HG03571 (cell line): ENCODE results near the gene TPD52L2.
"Not testable (repeated sequence)": the region's sequence is repeated elsewhere in the genome, so short reads cannot be mapped to it uniquely, and the experiment has no call there.

ENCODE experiments used
- ATAC-seq: cut with Tn5 transposase; IDR thresholded peaks from one replicate; pipeline ENCODE4 v1.9.1; 2021; ENCODE audit not compliant: unreplicated experiment

Gene TPD52L2

DNA sequence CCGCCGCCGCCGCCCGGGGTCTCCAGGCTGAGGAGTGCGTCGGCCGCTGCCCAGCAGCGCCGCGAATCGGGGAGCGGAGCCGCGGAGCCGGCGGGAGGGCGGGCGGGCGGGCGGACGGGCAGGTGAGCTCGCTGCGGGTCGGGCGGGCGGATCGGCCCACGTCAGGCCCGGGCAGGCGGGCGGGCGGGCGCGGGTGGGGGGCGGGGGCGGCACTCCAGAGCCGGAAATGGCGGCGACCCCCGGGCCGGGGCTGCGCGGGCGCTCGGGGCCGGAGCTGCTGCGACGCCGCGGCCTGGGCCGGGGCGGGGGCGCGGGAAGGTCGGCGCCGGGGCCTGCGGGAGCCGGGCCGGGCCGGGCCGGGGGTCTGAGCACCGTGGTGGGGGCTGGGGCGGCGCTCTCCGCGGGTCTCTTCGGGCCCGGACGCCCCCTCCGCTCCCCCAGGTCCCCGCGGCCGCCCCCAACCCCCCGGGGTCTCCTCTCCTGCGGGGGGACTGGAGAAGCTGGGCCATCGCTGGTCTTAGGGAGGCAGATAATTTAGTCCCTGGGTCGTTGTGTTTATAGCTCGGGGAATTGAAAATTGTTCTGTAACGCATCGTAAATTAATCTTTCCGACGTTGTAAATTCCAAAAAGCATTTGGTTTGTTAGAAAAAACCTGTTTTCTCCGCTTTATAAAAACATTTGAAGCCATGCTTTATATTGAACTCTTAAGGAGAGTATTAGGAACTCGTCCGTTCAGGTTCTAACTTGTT, 30.3 kb downstream of the TPD52L2 start:
- peak; percentile 7 for ATAC-seq

- no peak for ATAC-seq
These were observed 30.8 kb downstream of the TPD52L2 start for GRCh38 chr20:63895952-63896263.

GRCh38 chr20:63896264-63897105, 31.4 kb downstream of the TPD52L2 start:
- ATAC-seq = no peak

DNA sequence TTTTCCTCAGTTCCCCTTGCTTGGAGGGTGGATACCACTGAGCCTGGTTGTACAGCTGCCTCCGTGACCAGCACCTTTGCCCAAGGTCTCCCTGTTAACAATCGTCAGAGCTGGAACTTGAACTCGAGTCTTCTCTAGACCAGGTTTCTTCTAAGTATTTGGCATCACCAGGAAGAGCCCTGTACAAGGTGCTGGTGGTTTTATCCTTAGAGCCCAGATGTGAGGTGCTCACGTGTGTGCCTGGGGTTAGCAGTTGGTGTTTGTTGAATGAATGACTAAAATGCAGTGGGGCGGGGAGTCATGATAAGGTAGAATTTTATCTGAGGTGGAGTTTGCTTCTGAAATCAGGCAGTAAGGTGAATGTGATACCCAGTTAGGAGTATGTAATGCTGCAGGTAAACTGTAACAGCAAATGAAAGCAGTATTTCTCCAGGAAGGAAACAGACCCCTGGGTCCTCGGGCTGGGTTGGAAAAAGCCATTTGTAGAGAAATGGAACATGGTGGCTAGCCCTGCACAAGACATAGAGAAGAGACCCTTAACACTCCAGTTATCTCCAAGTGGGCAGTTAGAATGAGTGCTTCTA, 33.0 kb downstream of the TPD52L2 start:
- no peak for ATAC-seq

GRCh38 chr20:63898882-63899558, 34.0 kb downstream of the TPD52L2 start:
- ATAC-seq = no peak

DNA sequence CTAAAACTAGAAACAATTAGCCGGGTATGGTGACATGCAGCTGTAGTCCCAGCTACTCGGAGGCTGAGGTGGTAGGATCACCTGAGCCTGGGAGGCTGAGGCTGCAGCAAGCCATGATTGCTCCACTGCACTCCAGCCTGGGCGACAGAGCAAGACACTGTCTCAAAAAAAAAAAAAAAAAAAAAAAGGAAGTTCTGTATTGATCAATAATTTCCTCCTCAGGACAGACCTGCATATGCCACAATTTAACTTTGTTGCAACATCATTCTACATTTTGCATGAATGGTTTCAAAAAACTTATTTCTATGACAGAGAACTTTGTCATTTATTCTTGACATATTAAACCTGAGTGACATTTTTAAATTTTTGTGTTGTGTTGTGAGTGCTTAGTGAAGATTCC, 35.3 kb downstream of the TPD52L2 start:
- ATAC-seq = no peak

GRCh38 chr20:63903796-63904561, 38.9 kb downstream of the TPD52L2 start:
- ATAC-seq = no peak

DNA sequence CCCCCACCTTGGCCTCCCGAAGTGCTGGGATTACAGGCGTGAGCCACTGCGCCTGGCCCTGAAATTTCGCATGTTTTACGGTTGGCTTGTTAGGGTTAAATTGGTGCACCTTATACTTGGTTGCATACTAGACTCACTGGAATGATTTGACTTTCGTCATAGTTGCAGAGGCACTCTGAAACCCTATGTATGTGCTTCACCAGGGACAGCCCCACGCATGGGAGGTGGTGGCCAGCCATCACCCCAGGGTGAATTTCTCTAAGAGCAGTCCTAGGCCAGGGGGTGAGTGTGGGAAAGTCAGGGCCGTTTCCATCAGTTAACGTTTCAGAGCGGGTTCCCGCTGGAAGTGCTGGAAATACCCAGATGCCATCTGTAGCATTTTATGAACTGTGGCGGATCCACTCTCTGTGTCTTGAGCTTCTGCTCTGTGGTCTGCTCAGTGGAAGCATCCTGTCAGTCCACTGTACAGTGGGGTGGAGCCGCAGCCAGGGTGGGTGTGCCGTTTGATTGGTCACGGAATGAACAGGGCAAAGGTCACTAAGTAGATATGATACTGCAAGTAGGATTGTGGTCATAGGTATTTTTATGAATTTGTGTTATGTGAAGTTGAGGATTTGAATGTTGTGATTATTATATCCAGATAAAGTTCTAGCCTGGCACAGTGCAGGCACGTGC, 43.1 kb downstream of the TPD52L2 start:
- ATAC-seq = no peak

DNA sequence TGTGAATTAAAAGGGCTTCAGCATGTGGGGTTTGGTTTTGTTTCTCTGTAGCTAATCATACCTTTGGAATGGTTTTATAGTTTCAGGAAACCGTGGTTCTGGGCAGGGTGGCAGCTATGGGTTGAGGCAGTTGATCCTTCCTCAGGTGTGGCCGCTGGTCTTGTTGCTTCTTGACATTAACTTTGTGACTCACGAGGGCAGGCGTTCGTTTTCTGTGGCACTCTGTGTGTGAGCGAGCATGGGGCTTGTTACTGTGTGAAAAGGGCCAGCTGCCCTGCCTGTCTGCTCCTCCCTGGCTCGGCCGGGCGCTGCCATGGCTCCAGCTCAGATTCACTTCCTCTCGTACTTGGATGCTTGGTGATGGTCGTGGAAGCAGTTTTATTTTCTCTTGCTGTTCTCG, 46.1 kb downstream of the TPD52L2 start:
- ATAC-seq = no peak

- ATAC-seq = no peak
These were observed 48.7 kb downstream of the TPD52L2 start for GRCh38 chr20:63913768-63914167.

- ATAC-seq = no peak
These were observed 50.4 kb downstream of the TPD52L2 start for GRCh38 chr20:63915471-63915870.

DNA sequence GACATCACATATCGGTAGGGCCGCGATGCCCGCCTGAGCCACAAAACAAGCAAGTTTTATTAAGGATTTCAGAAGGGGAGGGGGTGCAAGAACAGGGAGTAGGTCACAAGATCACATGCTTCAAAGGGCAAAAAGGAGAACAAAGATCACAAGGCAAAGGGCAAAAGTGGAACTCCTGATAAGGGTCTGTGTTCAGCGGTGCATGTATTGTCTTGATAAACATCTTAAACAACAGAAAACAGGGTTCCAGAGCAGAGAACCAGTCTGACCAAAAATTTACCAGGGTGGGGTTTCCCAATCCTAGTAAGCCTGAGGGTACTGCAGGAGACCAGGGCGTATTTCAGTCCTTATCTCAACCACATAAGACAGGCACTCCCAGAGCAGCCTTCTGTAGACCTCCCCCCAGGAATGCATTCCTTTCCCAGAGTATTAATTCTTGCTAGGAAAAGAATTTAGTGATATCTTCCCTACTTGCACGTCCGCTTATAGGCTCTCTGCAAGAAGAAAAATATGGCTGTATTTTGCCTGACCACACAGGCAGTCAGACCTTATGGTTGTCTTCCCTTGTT, 51.4 kb downstream of the TPD52L2 start:
- not testable (repeated sequence) for ATAC-seq

DNA sequence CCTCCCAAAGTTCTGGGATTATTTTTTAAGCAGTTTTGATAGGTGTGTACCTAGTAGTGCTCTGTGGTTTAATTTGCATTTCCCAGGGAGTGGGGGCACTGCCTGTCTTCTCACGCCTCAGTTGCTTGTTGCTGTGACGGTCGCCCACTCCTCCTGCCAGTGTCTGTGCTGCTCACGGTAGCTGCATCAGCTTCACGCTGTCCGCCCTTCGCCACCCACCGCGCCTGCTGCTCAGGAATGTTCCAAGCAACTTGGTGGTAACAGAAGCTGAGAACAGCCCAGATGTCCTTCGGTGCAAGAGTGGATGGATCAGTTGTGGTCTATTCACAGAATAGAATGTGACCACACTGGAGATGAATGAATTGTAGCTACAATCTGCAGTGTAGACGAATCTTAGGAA, 52.7 kb downstream of the TPD52L2 start:
- ATAC-seq = no peak

DNA sequence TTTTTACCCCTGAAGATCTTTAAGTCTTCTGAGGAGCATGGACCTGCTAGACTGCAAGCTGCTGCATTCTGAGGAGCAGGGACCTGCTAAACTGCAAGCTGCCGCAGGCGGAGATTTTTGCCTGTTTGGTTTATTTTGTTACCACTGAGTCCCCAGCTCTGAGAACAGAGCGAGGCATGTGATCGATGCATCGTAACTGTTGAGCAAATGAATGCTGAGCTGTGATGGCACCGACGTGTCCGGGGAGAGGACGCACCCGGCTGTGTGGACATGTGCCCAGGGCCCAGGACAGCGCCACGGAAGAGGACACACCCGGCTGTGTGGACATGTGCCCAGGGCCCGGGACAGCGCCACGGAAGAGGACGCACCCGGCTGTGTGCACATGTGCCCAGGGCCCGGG, 54.1 kb downstream of the TPD52L2 start:
- ATAC-seq = no peak

GRCh38 chr20:63920226-63920625, 55.2 kb downstream of the TPD52L2 start:
- ATAC-seq = no peak

GRCh38 chr20:63923651-63924050, 58.6 kb downstream of the TPD52L2 start:
- no peak for ATAC-seq

- no peak for ATAC-seq
These were observed 59.2 kb downstream of the TPD52L2 start for GRCh38 chr20:63924241-63924640.

DNA sequence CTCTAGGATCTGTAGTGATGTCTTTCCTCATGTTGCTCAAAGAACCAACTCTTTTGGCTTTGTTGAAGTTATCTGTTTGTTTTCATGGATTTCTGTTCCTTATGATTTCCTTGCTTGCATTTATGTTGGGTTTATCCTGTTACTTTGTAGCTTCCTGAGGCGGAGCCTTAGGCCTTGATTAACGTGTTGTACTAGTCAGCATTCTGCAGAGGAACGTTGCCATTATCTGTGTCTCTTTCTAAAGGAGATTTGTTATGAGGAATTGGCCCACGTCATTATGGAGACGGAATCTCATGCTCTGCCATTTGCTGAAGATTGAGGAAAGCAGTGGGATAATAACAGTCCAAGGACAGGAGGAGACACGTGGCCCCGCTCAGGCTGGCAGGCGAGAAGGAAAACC, 61.2 kb downstream of the TPD52L2 start:
- no peak for ATAC-seq

GRCh38 chr20:63929071-63929470, 64.0 kb downstream of the TPD52L2 start:
- no peak for ATAC-seq

GRCh38 chr20:63929473-63929883, 64.4 kb downstream of the TPD52L2 start:
- not testable (repeated sequence) for ATAC-seq
